Measurements from ENCODE around the gene EHMT1. TPM values are rescaled to one million over a fixed set of nuclear protein-coding genes. Genes with fewer than 3 reads are reported as not detected.

EHMT1 gene
- total RNA-seq, 1 donor from 2014 or later, result 82.7 TPM

- no peaks in the 10 kb centered on the region for H3K27me3 ChIP-seq
- no peak for ATAC-seq
- peaks cover 48% of the 10 kb centered on the region for H3K36me3 ChIP-seq
- TF ChIP-seq CTCF (IDR thresholded peaks at IDR 0.05), result no peak
- intact Hi-C loops (cut with DNase I), result no loop called here
- no peak overlapping the region for H3K27ac ChIP-seq
- no peaks in the 10 kb centered on the region for H3K4me1 ChIP-seq
- no peak overlapping the region for H3K4me3 ChIP-seq
- peak; percentile 54 for DNase-seq
- no peaks in the 10 kb centered on the region for H3K9me3 ChIP-seq
Measured at GRCh38 chr9:137784641-137785513, 166.1 kb downstream of the EHMT1 start.

GRCh38 chr9:137785704-137786161 lies 166.9 kb downstream of the EHMT1 start:
- DNase-seq, result peak; percentile 54
- peaks cover 56% of the 10 kb centered on the region for H3K36me3 ChIP-seq
- no peaks in the 10 kb centered on the region for H3K9me3 ChIP-seq
- intact Hi-C loops (cut with DNase I), result no loop called here
- no peak for ATAC-seq
- no peak overlapping the region for H3K27ac ChIP-seq
- H3K4me3 ChIP-seq, result no peak overlapping the region
- H3K4me1 ChIP-seq, result no peaks in the 10 kb centered on the region
- no peak for TF ChIP-seq CTCF (IDR thresholded peaks at IDR 0.05)
- H3K27me3 ChIP-seq, result no peaks in the 10 kb centered on the region

- ATAC-seq, result no peak
- peak; percentile 30 for DNase-seq
- no peak for TF ChIP-seq CTCF (IDR thresholded peaks at IDR 0.05)
Measured at GRCh38 chr9:137786511-137786920, 167.7 kb downstream of the EHMT1 start.

GRCh38 chr9:137787381-137787780 lies 168.6 kb downstream of the EHMT1 start:
- DNase-seq (peak; percentile 57), ATAC-seq (no peak)
- peaks cover 62% of the 10 kb centered on the region for H3K36me3 ChIP-seq
- intact Hi-C loops (cut with DNase I), result no loop called here
- no peak overlapping the region for H3K4me3 ChIP-seq
- H3K4me1 ChIP-seq, result no peaks in the 10 kb centered on the region
- H3K27ac ChIP-seq, result no peak overlapping the region
- no peaks in the 10 kb centered on the region for H3K27me3 ChIP-seq
- no peaks in the 10 kb centered on the region for H3K9me3 ChIP-seq
- no peak for TF ChIP-seq CTCF (IDR thresholded peaks at IDR 0.05)

More at GRCh38 chr9:137786511-137786920, 167.7 kb downstream of the EHMT1 start:
- H3K4me3 ChIP-seq, result no peak overlapping the region
- H3K9me3 ChIP-seq, result no peaks in the 10 kb centered on the region
- intact Hi-C loops (cut with DNase I), result no loop called here
- no peak overlapping the region for H3K27ac ChIP-seq
- peaks cover 62% of the 10 kb centered on the region for H3K36me3 ChIP-seq
- no peaks in the 10 kb centered on the region for H3K27me3 ChIP-seq
- no peaks in the 10 kb centered on the region for H3K4me1 ChIP-seq

- no peak for TF ChIP-seq CTCF (IDR thresholded peaks at IDR 0.05)
- peaks cover 62% of the 10 kb centered on the region for H3K36me3 ChIP-seq
- H3K9me3 ChIP-seq, result no peaks in the 10 kb centered on the region
- H3K27me3 ChIP-seq, result no peaks in the 10 kb centered on the region
- H3K4me1 ChIP-seq, result no peaks in the 10 kb centered on the region
- ATAC-seq, result peak; percentile 4
- no peak overlapping the region for H3K4me3 ChIP-seq
- intact Hi-C loops (cut with DNase I), result no loop called here
- peak; percentile 53 for DNase-seq
- peak overlapping the region; percentile 66 for H3K27ac ChIP-seq
Measured at GRCh38 chr9:137787786-137788505, 169.1 kb downstream of the EHMT1 start.

Data from upper lobe of right lung (tissue), 1 donor.